Skin of body (tissue), 2 donors: Measurements from ENCODE around the gene PLCH2. TPM values are rescaled to one million over a fixed set of nuclear protein-coding genes. Genes with fewer than 3 reads are reported as not detected.

ENCODE experiments used
- DNase-seq: peaks from one replicate; lab custom pipeline; 2025; lab: John Stamatoyannopoulos, UW
- total RNA-seq: library from RNA; depleted of rRNA; stranded (reverse); fragments of >200 nt; gene quantifications from one replicate; pipeline ENCODE4 v1.2.3, GENCODE V29; 2014

PLCH2 gene
- total RNA-seq, 1 donor from 2014 or later = 15.3 TPM

DNA sequence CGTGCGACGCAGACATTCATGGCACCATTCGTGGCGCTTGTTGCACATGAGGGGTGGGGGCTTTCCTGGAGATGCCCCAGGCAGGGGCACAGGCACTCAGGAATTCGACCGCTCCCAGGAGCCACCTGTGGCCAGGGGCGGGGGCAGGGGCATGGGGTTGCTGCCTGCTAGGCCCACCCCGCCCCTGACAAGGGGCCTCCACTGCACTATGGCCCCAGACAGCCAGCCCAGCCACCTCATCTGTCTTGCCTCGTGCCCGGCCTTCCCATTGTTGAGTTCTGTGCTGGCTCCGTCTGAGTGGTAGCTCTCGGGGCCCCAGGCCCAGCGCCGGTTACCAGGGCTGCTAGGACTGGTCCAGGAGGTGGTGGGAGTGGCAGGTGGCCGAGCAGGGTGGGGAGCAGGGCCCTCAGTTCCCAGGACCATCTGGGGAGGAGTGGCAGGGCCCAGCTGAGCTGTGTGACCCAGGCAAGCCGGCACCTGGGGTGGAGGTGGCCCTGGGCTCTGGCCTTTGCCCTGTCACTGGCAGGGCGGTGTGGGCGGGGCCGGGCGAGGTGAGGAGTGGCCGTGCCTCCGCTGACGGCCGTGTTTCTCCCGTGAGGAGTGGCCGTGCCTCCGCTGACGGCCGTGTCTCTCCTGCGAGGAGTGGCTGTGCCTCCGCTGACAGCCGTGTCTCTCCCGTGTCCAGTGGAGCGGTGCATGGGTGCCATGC is 1.9 kb downstream of the PLCH2 start:
- no peak for DNase-seq

DNA sequence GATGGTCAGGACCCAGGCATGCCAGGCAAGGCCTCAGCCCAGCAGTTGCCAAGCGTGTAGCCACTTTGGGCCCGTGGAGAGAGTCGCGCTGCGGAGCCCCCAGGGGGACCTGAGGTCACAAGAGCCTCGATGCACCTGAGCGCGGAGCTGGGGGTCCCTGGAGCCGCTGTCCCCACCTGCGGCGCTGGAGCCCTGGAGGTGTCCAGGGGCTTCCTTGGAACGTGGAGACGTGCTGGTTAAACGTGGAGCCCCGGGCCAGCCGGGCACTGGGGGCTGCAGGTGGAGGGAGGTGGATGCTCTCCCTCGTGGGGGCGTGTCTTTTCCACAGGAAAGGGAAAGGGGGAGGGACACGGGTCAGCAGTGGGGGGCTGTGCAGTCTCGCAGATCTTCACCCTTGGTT is 3.1 kb downstream of the PLCH2 start:
- DNase-seq = no peak

DNA sequence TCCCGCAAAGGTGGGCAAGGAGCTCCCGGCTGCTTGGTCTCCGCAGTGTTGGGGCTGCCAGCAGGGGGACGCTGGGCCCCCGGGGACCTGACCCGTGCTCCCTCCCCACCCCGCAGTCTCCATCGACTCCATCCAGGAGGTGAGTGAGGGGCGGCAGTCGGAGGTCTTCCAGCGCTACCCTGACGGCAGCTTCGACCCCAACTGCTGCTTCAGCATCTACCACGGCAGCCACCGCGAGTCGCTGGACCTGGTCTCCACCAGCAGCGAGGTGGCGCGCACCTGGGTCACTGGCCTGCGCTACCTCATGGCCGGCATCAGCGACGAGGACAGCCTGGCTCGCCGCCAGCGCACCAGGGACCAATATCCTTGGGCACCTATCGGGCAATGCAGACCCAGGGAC is 3.5 kb downstream of the PLCH2 start:
- no peak for DNase-seq

DNA sequence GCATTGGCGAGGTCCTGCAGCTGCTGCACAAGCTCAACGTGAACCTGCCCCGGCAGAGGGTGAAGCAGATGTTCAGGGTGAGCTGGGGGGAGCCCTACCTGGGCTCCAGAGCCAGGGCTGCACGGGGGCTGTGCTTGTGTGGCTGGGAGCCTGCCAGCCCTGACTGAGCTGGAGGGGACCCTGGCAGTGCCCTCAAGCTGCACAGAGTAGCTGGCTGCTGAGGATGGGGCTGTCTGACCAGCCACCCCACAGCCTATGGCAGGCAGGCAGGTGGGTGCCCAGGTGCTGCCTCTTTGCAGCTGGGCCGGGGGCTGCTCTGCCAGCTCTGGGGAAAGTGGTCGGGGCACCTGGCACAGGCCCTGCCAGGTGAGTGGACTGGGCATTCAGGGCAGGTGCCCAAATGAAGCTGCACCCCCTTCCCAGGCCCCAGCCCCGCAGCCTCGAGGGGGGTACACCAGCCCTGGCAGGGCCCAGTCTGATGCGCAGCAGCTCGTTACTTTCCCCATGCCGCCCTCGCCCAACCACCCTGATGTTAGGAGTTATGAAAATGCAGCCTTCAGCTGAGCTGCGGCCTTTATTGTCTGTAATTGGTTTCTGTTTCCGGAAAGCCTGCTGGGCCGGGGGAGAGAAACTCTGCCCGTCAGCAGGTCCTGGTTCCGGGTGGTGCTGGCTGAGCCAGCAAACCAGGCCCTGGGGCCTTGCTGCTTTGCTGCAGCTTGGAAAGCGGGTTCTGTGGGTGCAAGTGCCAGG is 4.3 kb downstream of the PLCH2 start:
- DNase-seq = no peak

DNA sequence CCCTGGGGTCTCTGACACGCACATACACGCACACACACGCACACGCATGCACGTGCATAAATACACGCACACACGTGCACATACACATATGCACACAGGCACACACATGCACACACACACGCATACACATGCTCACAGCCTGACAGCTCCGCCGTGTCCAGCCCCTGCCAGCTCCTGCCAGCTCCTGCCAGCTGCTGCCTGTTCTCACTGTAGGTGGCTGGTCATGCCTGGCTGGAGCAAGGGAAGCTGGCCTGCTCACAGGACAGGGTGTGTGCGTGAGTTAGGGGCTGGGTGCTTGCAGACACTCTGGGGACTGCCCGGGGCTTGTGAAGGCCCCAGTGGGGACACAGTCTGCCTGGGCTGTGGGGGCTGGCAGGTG is 4.9 kb downstream of the PLCH2 start:
- no peak for DNase-seq

DNA sequence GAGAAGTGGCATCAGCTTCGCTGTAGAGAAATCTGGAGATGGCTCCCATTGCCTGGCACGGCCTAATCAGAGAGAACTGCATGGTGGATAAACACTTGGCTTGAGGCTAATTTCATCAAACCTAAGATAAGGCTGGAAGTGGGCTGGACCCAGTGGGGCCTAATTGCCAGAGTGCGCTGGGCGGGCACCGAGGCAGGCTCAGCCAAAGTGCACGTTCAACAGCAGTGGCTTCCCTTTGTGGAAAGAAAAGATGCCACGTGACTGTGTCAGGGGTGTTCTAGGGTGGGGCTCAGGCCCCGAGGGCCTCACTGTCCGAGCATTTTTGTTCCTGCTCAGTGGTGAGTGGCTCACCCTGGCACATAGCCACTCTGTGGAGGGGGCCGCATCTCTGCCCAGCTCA is 5.8 kb downstream of the PLCH2 start:
- no peak for DNase-seq

DNA sequence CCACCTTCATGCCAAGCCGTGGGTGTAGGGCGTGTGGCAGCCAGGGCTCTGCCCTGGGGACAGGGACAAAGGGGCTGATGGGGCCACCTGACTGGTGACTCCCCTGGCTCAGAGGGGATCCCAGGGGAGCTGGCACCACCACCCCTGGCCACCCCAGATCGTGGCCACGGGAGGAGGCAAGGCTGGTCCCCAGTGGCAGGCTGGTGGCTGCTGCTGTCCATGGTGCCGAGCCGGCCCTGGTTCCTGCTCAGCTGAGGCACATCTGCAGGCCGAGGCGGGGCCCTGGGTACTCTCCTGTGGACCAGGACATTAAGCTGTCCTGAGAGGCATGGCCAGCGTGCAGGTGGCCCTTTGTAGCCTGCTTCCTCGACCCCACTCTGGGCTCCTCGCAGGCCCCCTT is 6.5 kb downstream of the PLCH2 start:
- no peak for DNase-seq

DNA sequence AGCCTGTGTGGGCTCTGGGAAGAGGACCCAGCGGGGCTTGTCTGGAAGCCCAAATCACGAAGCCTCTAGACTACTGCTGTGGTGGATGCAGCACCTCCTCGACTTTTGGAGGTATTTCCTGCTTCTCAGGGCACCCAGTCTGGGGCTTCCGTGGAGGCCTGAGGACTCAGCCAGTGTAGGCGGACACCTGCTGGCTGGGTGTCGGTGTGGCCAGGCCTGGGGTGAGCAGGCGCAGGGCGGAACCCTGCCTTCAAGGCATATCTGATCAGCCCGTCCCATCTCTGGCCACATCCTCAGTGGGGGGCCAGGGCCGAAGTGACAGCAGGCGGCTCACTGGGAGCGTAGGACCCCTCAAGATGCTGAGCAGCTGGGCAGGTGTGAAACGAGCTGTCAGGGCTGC is 6.9 kb downstream of the PLCH2 start:
- no peak for DNase-seq

DNA sequence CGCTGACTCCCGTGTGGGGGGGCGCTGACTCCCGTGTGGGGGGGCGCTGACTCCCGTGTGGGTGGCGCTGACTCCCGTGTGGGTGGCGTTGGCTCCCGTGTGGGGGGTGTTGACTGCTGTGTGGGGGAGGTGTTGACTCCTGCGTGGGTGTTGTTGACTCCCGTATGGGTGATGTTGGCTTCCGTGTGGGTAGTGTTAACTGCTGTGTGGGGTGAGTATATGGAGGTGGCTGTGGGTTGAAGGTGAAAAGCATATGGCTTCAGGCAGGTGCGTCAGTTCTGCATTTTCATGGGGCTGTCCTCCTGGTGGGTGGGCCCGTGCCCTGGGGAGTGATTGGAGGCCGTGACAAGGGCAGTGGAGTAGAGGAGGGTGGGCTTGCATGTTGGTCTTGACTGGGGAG is 7.9 kb downstream of the PLCH2 start:
- no peak for DNase-seq

DNA sequence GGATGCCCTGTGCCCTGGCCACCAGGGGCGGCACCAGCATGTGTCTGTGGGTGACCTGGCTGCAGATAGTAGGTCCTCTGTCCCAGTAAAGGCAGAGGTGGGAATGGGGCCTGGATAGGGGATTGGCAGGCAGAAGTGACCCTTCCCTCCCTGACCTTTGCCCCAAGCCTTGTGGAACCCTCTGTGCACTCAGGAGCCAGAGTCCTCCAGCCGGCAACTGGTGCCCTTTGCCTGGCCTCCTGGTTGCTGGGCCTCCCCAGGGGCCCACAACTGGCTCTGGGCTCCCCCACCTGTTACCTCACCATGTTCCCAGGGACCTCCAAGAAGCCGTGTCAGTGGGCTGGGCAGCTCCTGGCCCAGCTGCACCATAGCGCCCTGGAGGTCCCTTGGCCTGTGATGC is 10.0 kb downstream of the PLCH2 start:
- DNase-seq = no peak

DNA sequence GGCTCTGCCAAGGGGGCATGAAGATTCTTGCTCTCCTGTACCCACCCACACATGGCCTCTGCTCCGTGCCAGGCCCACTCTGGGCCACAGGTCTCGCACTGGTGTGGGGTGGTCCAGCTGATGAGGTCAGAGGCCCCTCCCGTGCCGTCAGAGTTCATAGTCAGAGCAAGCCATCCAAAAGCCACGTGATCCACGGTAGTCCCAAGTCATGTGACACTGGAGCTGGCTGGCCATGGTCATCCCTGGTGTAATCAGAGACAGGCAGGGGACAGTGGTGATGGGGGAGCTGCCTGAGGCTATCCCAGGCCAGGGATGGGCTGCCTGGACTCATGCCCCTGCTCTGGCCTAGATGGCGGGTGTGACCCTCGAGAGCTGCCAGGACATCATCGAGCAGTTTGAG is 10.5 kb downstream of the PLCH2 start:
- no peak for DNase-seq

DNA sequence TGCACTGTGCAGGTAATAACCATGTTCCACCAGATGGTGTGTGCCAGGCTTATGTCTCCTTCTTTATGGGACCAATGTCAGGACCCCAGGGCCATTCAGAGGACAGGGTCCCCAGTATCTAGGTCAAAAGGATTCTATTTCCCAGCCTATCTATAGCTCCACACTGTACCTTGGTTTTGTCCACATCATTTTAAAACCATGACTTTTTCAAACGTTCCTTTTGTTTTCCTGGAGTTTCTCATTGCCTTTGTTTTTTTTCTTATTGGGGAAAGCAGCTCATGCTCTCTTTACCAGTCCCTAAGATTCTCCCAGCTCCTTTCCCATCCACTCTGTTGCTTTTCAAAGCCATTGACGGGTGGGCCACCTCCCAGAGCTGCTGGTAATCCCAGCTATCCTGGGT is 12.6 kb downstream of the PLCH2 start:
- no peak for DNase-seq

DNA sequence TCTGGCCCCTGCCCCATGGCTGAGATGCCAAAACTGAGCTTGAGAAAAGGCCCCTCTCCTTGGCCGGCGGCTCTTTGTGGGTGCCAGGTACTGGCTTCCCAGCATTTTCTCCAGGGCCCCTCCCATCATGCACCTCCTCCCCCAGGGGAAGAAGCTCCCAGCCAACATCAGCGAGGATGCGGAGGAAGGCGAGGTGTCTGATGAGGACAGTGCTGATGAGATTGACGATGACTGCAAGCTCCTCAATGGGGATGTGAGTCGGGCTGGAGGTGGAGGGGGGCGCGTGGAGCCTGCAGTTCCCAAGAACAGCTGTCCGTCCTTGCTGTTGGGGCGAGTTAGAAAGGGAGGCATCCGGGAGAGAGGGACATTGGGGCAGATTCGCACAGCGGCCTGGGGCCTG is 13.5 kb downstream of the PLCH2 start:
- no peak for DNase-seq

DNA sequence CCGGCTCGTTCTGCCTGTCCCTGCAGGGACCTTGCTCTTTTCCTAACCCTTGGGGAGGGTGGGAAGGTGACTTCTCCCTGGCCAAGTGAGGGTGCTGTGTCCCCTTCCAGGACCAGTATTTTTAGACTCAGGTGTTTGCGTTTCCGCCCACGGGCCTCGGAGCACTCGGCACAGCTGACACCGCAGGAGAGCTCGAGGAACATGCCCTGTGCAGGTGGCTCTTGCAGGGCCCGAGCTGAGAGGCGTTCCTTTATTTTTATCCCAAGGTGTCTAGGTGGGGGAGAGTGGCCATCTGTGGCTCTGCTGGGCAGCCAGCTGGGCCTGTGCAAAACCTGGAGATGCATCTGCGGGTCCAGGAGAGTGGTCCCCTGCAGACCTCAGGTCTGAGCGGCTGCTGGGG is 16.0 kb downstream of the PLCH2 start:
- DNase-seq = no peak

DNA sequence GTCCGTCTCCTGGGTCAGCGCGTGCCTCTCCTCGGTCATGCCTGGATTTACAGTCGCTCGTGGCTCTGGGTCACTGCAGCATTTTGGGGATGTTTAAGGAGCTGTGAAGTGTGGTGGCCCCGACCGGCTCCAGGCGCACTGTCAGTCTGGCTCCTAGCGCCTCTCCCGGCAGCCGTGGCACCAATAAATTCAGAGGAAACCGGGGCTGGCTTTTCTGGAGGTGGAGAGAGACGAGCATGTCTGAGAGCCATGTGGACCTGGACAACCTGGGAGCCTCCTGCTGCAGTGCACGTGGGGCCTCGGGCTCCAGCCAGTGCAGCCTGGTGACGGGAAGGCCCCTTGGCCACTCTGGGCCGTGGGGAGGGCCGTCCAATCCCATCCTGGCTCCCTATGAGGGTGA is 17.1 kb downstream of the PLCH2 start:
- no peak for DNase-seq

DNA sequence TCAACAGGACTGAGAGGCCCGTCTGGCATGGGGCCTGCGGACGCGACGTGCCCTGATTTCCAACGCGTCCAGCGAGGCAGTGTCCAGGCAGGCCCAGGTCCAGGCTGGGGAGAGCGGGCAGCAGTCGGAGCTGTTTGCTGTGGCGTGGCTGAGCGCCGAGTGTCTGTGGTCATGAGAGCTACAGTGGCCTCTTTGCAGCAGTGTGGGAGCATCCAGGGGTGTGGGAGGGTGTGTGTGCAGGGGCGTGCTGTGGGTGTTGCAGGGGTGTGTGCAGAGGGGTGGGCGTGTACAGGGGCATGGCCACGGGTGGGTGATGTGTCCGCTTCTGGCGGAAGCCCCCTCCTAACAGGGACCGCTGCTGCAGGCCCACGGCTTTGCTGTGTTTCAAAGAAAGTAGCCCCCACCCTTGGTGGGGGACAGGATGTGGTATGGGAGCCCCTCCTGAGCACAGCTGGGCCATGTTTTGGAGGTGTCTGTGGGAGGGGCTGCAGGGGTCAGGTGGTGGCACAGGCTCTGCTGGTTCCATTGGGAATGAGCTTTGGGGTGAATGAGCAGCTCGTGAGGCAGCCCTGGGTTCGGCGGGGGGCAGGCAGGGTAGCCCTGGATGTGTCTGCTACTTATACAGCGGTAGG is 17.7 kb downstream of the PLCH2 start:
- no peak for DNase-seq

DNA sequence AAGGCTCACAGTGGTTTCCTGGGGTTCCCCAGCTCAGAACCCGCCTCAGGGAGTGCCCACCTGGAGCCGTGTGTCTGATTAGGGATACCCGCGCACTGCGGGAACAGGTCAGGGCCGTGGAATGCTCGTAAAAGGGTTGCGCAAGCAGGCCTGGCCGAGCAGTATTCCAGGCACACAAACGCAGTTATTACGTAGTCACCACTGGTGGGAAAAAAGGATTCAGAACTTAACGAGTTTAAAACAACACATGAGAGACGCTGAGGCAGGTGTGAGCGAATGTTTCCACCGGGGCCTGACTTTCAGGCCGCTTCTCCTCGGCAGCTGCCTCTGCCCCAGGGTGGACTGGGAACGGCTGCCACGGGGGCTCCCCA is 18.2 kb downstream of the PLCH2 start:
- DNase-seq = no peak

DNA sequence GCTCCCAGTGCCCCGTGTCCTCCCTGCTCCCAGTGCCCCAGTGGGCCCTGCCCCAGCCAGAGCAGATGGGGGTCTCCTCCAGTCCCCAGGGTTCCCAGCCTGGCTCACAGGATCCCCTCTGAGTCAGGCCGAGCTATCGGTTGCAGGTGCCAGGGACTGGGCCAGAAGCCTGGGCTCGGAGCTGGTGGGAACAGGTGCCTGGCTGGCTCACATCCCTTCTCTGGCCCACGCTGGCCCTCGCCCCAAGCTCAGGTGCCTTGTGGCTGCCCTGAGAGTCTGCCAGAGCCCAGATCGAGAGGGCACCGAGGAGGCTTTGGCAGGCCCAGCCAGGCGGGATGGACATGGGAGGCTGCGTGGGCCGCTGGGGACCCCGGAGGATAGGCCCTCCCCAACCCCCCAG is 18.9 kb downstream of the PLCH2 start:
- DNase-seq = no peak

DNA sequence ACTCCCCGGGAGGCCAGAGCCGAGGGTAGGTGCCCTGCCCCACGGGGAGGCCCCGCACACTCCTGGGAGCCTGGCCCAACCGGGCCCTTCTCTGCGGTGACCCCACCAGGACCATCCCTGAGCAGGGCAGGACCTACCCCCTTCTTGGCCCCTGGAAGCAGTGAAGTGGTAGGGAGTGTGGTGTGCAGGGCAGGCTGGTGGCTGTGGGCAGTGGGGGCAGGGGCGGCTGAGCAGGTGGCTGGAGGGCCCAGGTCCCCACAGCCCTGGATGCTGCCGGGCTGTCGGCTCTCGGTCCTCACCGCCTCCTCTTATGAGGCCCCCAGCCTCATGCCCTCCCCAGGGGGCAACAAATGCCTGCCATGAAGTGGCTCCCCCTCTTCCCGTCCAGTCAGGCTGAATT is 19.5 kb downstream of the PLCH2 start:
- no peak for DNase-seq

DNA sequence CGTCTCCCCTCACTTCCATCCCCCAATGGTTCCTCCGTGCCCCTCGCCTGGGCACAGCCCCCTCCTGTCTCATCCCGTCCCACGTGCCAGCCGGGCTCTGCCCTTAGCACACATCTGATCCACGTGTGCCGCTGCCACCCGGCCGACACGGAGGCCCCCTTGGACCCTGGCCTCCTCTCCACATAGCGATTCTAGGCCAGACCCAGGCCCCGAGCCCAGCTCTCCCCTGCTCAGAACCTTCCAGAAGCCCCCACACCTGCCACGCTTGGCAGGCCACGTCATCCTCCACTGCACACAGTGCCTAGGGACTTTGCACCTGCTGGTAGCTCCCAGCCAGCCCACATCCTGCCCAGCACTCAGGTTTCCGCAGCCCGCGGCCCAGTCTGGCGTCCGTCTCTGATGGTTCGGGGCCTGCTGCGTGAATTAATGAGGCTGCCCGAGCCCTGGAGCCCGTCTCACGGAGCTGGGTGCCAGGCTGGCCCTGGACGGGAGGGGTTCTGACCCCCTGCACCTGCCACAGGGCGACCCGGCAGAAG is 20.1 kb downstream of the PLCH2 start:
- no peak for DNase-seq

DNA sequence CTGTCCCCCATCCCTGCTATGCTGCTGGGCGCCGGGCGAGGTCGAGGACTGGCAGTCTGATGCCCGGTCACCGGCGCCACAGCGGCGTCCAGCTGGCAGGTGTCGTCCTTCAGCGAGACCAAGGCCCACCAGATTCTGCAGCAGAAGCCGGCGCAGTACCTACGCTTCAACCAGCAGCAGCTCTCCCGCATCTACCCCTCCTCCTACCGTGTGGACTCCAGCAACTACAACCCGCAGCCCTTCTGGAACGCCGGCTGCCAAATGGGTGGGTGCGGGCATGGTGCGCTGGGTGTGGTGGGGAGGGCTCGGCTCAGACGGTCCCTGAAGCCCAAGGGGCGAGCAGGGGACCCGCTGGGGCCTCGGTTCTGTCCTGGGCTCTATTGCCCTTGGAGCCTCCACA is 20.7 kb downstream of the PLCH2 start:
- DNase-seq = no peak

DNA sequence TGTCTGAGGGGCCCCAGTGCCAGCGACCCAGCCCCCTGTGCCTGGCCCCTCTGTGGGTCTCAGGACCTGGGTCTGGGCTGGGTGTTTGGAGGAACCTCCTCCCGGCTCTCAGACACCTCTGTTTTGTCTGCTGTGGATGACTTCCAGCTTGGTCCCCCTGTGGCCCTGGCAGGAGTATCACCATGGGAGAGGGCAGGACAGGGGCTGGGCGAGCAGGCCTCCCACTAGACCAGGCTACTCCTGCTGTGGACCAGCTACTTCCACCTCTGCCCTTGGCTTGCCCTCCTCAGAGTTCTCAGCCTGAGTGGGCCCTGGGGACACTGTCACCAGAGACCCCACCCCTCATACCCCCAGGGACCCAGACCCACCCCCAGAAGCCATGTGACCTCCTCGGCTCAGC is 21.8 kb downstream of the PLCH2 start:
- DNase-seq = no peak

DNA sequence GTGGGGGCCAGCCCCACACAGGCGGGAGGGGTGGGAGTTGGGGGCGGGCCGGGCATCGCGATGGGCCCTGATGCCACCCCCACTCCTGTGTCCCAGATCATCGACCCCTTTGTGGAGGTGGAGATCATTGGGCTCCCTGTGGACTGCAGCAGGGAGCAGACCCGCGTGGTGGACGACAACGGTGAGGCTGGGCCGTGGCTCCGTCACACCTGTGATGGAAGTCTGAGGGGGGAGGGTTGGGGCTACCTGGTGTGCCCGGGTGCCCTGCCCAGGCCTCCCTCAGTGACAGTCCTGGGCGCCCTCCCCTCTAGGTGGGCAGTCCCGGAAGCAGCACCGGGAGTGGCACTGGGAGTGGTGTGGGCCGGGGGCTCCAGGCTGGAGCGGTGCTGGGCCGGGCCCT is 22.6 kb downstream of the PLCH2 start:
- no peak for DNase-seq
